GM12878 (cell line): ENCODE data around the gene SH2D3A. TPM values are rescaled to one million over a fixed set of nuclear protein-coding genes. Genes with fewer than 3 reads are reported as not detected.

ENCODE experiments used
- ATAC-seq: fragments of 200-7000 bp; cut with Tn5 transposase; 3 replicates; pipeline ENCODE4 v1.9.1; 2020; ENCODE audit warnings: mild to moderate bottlenecking, moderate library complexity
- BruUV-seq: library from RNA; stranded (reverse); fragments of 400-500 nt; replicated peaks from 2 replicates; lab custom pipeline; 2021; lab: Mats Ljungman, UMichigan
- CTCF ChIA-PET: fragments of 300-600 bp; sonication (Branson Sonifier 250); formaldehyde crosslinking; extraction: SDS; loops from one replicate; lab custom pipeline; 2021; ENCODE audit warnings: inconsistent platforms; lab: Yijun Ruan, JAX
- POLR2A ChIA-PET: fragments of 350-600 bp; formaldehyde crosslinking; extraction: SDS; loops from one replicate; lab custom pipeline; 2021; ENCODE audit warnings: inconsistent platforms; lab: Charles Lee
- RAD21 ChIA-PET: fragments of 300-600 bp; sonication (Branson Sonifier 250); formaldehyde crosslinking; loops from one replicate; lab custom pipeline; 2023; ENCODE audit warnings: antibody characterized with exemption; ENCODE audit not compliant: unreplicated experiment; lab: Charles Lee
- SMC1A ChIA-PET: fragments of 300-600 bp; sonication (Branson Sonifier 250); formaldehyde crosslinking; loops from one replicate; lab custom pipeline; 2023; ENCODE audit not compliant: unreplicated experiment, uncharacterized antibody; lab: Charles Lee
- DNase-seq: peaks from one replicate; pipeline ENCODE4 v3.0.0-alpha.2; 2011; ENCODE audit warnings: low read depth, low spot score
- FAIRE-seq: peaks from 3 replicates; lab custom pipeline; 2011; peaks lifted over from hg19 to GRCh38; lab: Jason Lieb, UNC
- H2AFZ ChIP-seq: 2 replicates; pipeline ENCODE4 v1.6.0; 2011; ENCODE audit warnings: low read depth, low read length, control low read depth; ENCODE audit not compliant: control insufficient read depth
- H3K27ac ChIP-seq: 2 replicates; pipeline ENCODE4 v1.5.1; 2011; ENCODE audit warnings: control low read depth; ENCODE audit not compliant: control insufficient read depth, insufficient read depth
- H3K27me3 ChIP-seq, 2 experiments: replicated peaks in 1 of 2; 2 replicates each; pipeline versions ENCODE4 v1.6.0 to v1.6.1; 2011; ENCODE audit warnings: low read length in 1 of 2; ENCODE audit not compliant: control insufficient read depth in 2 of 2, insufficient read depth in 2 of 2
- H3K36me3 ChIP-seq, 2 experiments: 2 replicates each; pipeline ENCODE4 v1.5.1; 2011; ENCODE audit warnings: low read length in 1 of 2; ENCODE audit not compliant: control insufficient read depth in 2 of 2, insufficient read depth in 2 of 2
- H3K4me1 ChIP-seq: 2 replicates; pipeline ENCODE4 v1.6.1; 2011; ENCODE audit warnings: mild to moderate bottlenecking, low read length, moderate library complexity, mixed read lengths; ENCODE audit not compliant: control insufficient read depth, insufficient read depth
- H3K4me2 ChIP-seq: 2 replicates; pipeline ENCODE4 v1.6.0; 2011; ENCODE audit warnings: control low read depth; ENCODE audit not compliant: control insufficient read depth, insufficient read depth
- H3K4me3 ChIP-seq: fragments of 200-600 bp; sonication (generic); 2 replicates; pipeline ENCODE4 v1.5.1; 2016
- H3K79me2 ChIP-seq: 2 replicates; pipeline ENCODE4 v1.6.0; 2011; ENCODE audit warnings: low read length; ENCODE audit not compliant: control insufficient read depth, insufficient read depth
- H3K9ac ChIP-seq: 2 replicates; pipeline ENCODE4 v1.8.0; 2011; ENCODE audit warnings: low read length, control low read depth, mixed read lengths; ENCODE audit not compliant: control insufficient read depth, insufficient read depth
- H3K9me3 ChIP-seq: replicated peaks from 3 replicates; pipeline ENCODE4 v1.5.1; 2011; ENCODE audit warnings: mild to moderate bottlenecking, low read length; ENCODE audit not compliant: control insufficient read depth, insufficient read depth
- H4K20me1 ChIP-seq: 2 replicates; pipeline ENCODE4 v1.6.0; 2011; ENCODE audit not compliant: control insufficient read depth, insufficient read depth
- BCLAF1 ChIP-seq: fragments of 450-650 bp; IDR thresholded peaks from 2 replicates; pipeline ENCODE4 v1.6.1; 2017; ENCODE audit warnings: antibody characterized with exemption, mild to moderate bottlenecking, moderate library complexity
- POLR2AphosphoS5 ChIP-seq: IDR thresholded peaks from 2 replicates; pipeline ENCODE4 v1.6.1; 2011; ENCODE audit warnings: mild to moderate bottlenecking, low read length, inconsistent platforms
- RBBP5 ChIP-seq: fragments of 200-600 bp; sonication (generic); conservative IDR thresholded peaks from 2 replicates; pipeline ENCODE4 v1.6.1; 2016
- WGBS: methylation state at CpG from one replicate; pipeline ENCODE4 v1.1.6; 2016; ENCODE audit warnings: low lambda C conversion rate; ENCODE audit not compliant: insufficient replicate concordance, insufficient coverage; ENCODE audit errors: missing lambda C conversion rate; 5-methylcytosine and 5-hydroxymethylcytosine counted together
- in situ Hi-C: fragments of 300-500 bp; cut with MboI; formaldehyde crosslinking; loops from 9 replicates; pipeline ENCODE4 v1.14.3; 2018; ENCODE audit warnings: mixed read lengths
- intact Hi-C: fragments of 100-400 bp; cut with micrococcal nuclease; formaldehyde crosslinking; loops from one replicate; pipeline ENCODE4 v1.14.2; 2022; ENCODE audit not compliant: unreplicated experiment
- polyA plus RNA-seq, 11 experiments: library from polyadenylated mRNA; depleted of rRNA in 4 of 11; unstranded in 6 of 11; stranded (reverse) in 5 of 11; fragments of >200 nt; fragmentation: Nextera tagmentation in 4 of 11; fragmentation: Illumina TruSeq in 1 of 11; extraction: Ambion mirVana in 4 of 11; extraction: Trizol in 1 of 11; gene quantifications; 1 replicate in 1 of 11; 2 replicates in 10 of 11; pipeline versions ENCODE4 v1.2.1 to v1.2.3, GENCODE V29; 2011 to 2016; ENCODE audit warnings: inconsistent platforms in 2 of 11, missing spikeins in 2 of 11, low read depth in 1 of 11
- total RNA-seq, 4 experiments: library from RNA; depleted of rRNA in 3 of 4; stranded (reverse); fragments of >200 nt in 3 of 4; fragmentation: Illumina TruSeq in 1 of 4; extraction: Trizol in 1 of 4; gene quantifications; 2 replicates each; pipeline versions ENCODE4 v1.2.1 to v1.2.3, GENCODE V29; 2013 to 2021

The SH2D3A gene
- total and polyA plus RNA-seq, 10 of the 15 experiments (the other 5 are each of a cell fraction or from before 2014, with no cell fraction given), result 0.77 to 24.4 (median 9.5) TPM

GRCh38 chr19:6745965-6746364 is 21.3 kb downstream of the SH2D3A start:
- SMC1A ChIA-PET, result no interaction called here
- H3K4me1 ChIP-seq, result peaks cover 5% of the 10 kb centered on the region; the same call in 1 of the 2 replicates
- FAIRE-seq, result no peak
- DNase-seq, result no peak
- RAD21 ChIA-PET, result no interaction called here
- H3K9me3 ChIP-seq, result no peaks in the 10 kb centered on the region
- in situ Hi-C loops (no loop called here), intact Hi-C loops (no loop called here)
- ATAC-seq, result no peak
- no peak overlapping the region for H3K27ac ChIP-seq
- H3K4me3 ChIP-seq, result no peak overlapping the region
- peaks cover 14 to 19% of the 10 kb centered on the region in 2 experiments for H3K36me3 ChIP-seq
- H4K20me1 ChIP-seq, result no peaks in the 10 kb centered on the region
- BruUV-seq, result no TSS peak
- no peak overlapping the region for H3K4me2 ChIP-seq
- 98% methylated on average over 9 of the region's 24 CpGs for WGBS
- TF ChIP-seq POLR2AphosphoS5 (no peak), BCLAF1 (no peak), RBBP5 (no peak)
- no peak overlapping the region for H3K9ac ChIP-seq
- H2AFZ ChIP-seq, result no peak overlapping the region
- H3K79me2 ChIP-seq, result peaks cover 8% of the 10 kb centered on the region
- no peaks in the 10 kb centered on the region for H3K27me3 ChIP-seq
- CTCF ChIA-PET, result no interaction called here
- POLR2A ChIA-PET, result no interaction called here
